GM23338 (cell line): Measurements from ENCODE around the gene DRC7. TPM values are rescaled to one million over a fixed set of nuclear protein-coding genes. Genes with fewer than 3 reads are reported as not detected.

Source experiments
- ATAC-seq: fragments of 200-7000 bp; cut with Tn5 transposase; 3 replicates; pipeline ENCODE4 v1.9.1; 2020
- DNase-seq: peaks from one replicate; pipeline ENCODE4 v3.0.0-alpha.2; 2015; ENCODE audit warnings: low spot score
- H2AFZ ChIP-seq: fragments of 200-600 bp; sonication (generic); 2 replicates; pipeline ENCODE4 v1.8.0; 2016; ENCODE audit warnings: antibody characterized with exemption, mild to moderate bottlenecking, moderate library complexity
- H3F3A ChIP-seq: fragments of 200-600 bp; sonication (generic); replicated peaks from 2 replicates; pipeline ENCODE4 v1.8.0; 2017; ENCODE audit warnings: antibody characterized with exemption, mixed run types, low read depth
- H3K27ac ChIP-seq: fragments of 200-600 bp; sonication (generic); 2 replicates; pipeline ENCODE4 v1.6.1; 2016; ENCODE audit warnings: low read depth
- H3K27me3 ChIP-seq: fragments of 200-600 bp; sonication (generic); 2 replicates; pipeline ENCODE4 v1.8.0; 2016; ENCODE audit warnings: mild to moderate bottlenecking, mixed run types, moderate library complexity; ENCODE audit not compliant: insufficient read depth
- H3K36me3 ChIP-seq: fragments of 200-600 bp; sonication (generic); 2 replicates; pipeline ENCODE4 v1.8.0; 2016; ENCODE audit warnings: mild to moderate bottlenecking; ENCODE audit not compliant: insufficient read depth
- H3K4me1 ChIP-seq: fragments of 200-600 bp; sonication (generic); 2 replicates; pipeline ENCODE4 v1.8.0; 2016; ENCODE audit warnings: mild to moderate bottlenecking, moderate library complexity; ENCODE audit not compliant: insufficient read depth
- H3K4me2 ChIP-seq: fragments of 200-600 bp; sonication (generic); 2 replicates; pipeline ENCODE4 v1.7.1; 2017; ENCODE audit warnings: mixed run types
- H3K4me3 ChIP-seq: fragments of 200-600 bp; sonication (generic); 2 replicates; pipeline ENCODE4 v1.6.1; 2016; ENCODE audit warnings: mixed run types
- H3K79me2 ChIP-seq: fragments of 200-600 bp; sonication (generic); replicated peaks from 2 replicates; pipeline ENCODE4 v1.8.0; 2017; ENCODE audit warnings: mild to moderate bottlenecking; ENCODE audit not compliant: insufficient read depth
- H3K9me2 ChIP-seq: fragments of 200-600 bp; sonication (generic); 2 replicates; pipeline ENCODE4 v1.8.0; 2017; ENCODE audit not compliant: insufficient read depth
- H4K20me1 ChIP-seq: fragments of 200-600 bp; sonication (generic); replicated peaks from 2 replicates; pipeline ENCODE4 v1.8.0; 2017; ENCODE audit warnings: mild to moderate bottlenecking; ENCODE audit not compliant: insufficient read depth
- H3K27ac Mint-ChIP-seq: 2 replicates; pipeline ENCODE4 v1.8.0; 2020; ENCODE audit warnings: inconsistent platforms, mild to moderate bottlenecking, moderate library complexity, mixed read lengths
- H3K27me3 Mint-ChIP-seq: 3 replicates; pipeline ENCODE4 v1.8.0; 2022; ENCODE audit warnings: low read depth, mild to moderate bottlenecking, moderate library complexity, mixed read lengths, inconsistent platforms; ENCODE audit not compliant: insufficient read depth, poor library complexity
- H3K36me3 Mint-ChIP-seq: 3 replicates; pipeline ENCODE4 v1.8.0; 2021; ENCODE audit warnings: low read depth, mild to moderate bottlenecking, inconsistent platforms, moderate library complexity, mixed read lengths
- H3K4me1 Mint-ChIP-seq: 3 replicates; pipeline ENCODE4 v1.8.0; 2020; ENCODE audit warnings: mild to moderate bottlenecking, inconsistent platforms, mixed read lengths
- H3K4me3 Mint-ChIP-seq: 3 replicates; pipeline ENCODE4 v1.8.0; 2021; ENCODE audit warnings: moderate library complexity, mild to moderate bottlenecking, inconsistent platforms, mixed read lengths
- H3K9me3 Mint-ChIP-seq: 3 replicates; pipeline ENCODE4 v1.8.0; 2020; ENCODE audit warnings: moderate library complexity, mild to moderate bottlenecking, inconsistent platforms, mixed read lengths
- CREB1 ChIP-seq: fragments of 250-450 bp; sonication (Bioruptor Pico); IDR thresholded peaks from 2 replicates; pipeline ENCODE4 v1.5.0; 2020; ENCODE audit warnings: low read depth, mild to moderate bottlenecking, moderate library complexity
- CTCF ChIP-seq, 2 experiments: fragments of 200-600 bp in 1 of 2; sonication (generic) in 1 of 2; conservative IDR thresholded peaks; 2 replicates each; pipeline versions ENCODE4 v1.5.1 to v1.6.1; 2016 to 2017; ENCODE audit warnings: antibody characterized with exemption in 2 of 2, low read depth in 2 of 2, mild to moderate bottlenecking in 2 of 2, moderate library complexity in 1 of 2
- ETS1 ChIP-seq: IDR thresholded peaks from 2 replicates; pipeline ENCODE4 v1.6.1; 2016; ENCODE audit warnings: antibody characterized with exemption
- EZH2 ChIP-seq: fragments of 200-600 bp; sonication (generic); IDR thresholded peaks from one replicate; pipeline ENCODE4 v1.8.0; 2017; ENCODE audit warnings: antibody characterized with exemption, mild to moderate bottlenecking, low read depth; ENCODE audit not compliant: unreplicated experiment
- EZH2phosphoT487 ChIP-seq: fragments of 200-600 bp; sonication (generic); IDR thresholded peaks from one replicate; pipeline ENCODE4 v1.8.1; 2018; ENCODE audit warnings: antibody characterized with exemption; ENCODE audit not compliant: unreplicated experiment
- JUNB ChIP-seq: IDR thresholded peaks from one replicate; pipeline ENCODE4 v1.6.1; 2016; ENCODE audit warnings: antibody characterized with exemption; ENCODE audit not compliant: unreplicated experiment
- NANOG ChIP-seq: IDR thresholded peaks from 2 replicates; pipeline ENCODE4 v1.6.1; 2016; ENCODE audit warnings: antibody characterized with exemption, borderline replicate concordance
- POLR2AphosphoS5 ChIP-seq: IDR thresholded peaks from 2 replicates; pipeline ENCODE4 v1.6.1; 2016; ENCODE audit warnings: antibody characterized with exemption, low read depth
- REST ChIP-seq: IDR thresholded peaks from one replicate; pipeline ENCODE4 v1.6.1; 2018; ENCODE audit warnings: antibody characterized with exemption; ENCODE audit not compliant: unreplicated experiment
- STAT1 ChIP-seq: IDR thresholded peaks from one replicate; pipeline ENCODE4 v1.6.1; 2016; ENCODE audit warnings: antibody characterized with exemption; ENCODE audit not compliant: unreplicated experiment
- ZNF114 ChIP-seq: fragments of 250-450 bp; sonication (Bioruptor Pico); IDR thresholded peaks from 2 replicates; pipeline ENCODE4 v1.5.0; 2020; ENCODE audit warnings: mild to moderate bottlenecking, moderate library complexity
- ZNF331 ChIP-seq: fragments of 250-450 bp; sonication (Bioruptor Pico); IDR thresholded peaks from 2 replicates; pipeline ENCODE4 v1.5.0; 2020; ENCODE audit warnings: low read depth, mild to moderate bottlenecking, moderate library complexity
- ZNF462 ChIP-seq: fragments of 250-450 bp; sonication (Bioruptor Pico); IDR thresholded peaks from 2 replicates; pipeline ENCODE4 v1.5.0; 2020; ENCODE audit warnings: mild to moderate bottlenecking, moderate library complexity
- polyA plus RNA-seq: library from polyadenylated mRNA; unstranded; fragments of >200 nt; fragmentation: Nextera tagmentation; extraction: Ambion mirVana; gene quantifications from 2 replicates; pipeline ENCODE4 v1.2.1, GENCODE V29; 2016
- total RNA-seq: library from RNA; depleted of rRNA; stranded (reverse); fragments of >200 nt; shearing (Covaris generic); gene quantifications from 2 replicates; pipeline ENCODE4 v1.2.3, GENCODE V29; 2014

DRC7 gene
- total and polyA plus RNA-seq, 2 experiments from 2014 or later = not detected

GRCh38 chr16:57725151-57725550, 30.5 kb downstream of the DRC7 start:
- ATAC-seq (no peak), DNase-seq (no peak)
- Mint-ChIP-seq H3K27ac (no peak overlapping the region), H3K9me3 (no peaks in the 10 kb centered on the region), H3K27me3 (peaks cover 9% of the 10 kb centered on the region), H3K4me3 (no peak overlapping the region), H3K36me3 (no peaks in the 10 kb centered on the region), H3K4me1 (no peaks in the 10 kb centered on the region)
- H3K4me3 ChIP-seq = no peak overlapping the region
- TF ChIP-seq CTCF (conservative IDR thresholded peaks at IDR 0.05; ENCODE audit: low read depth in 2 of 2) = no peak
- TF ChIP-seq CREB1 (CRISPR knock-in tag) = no peak
- TF ChIP-seq REST = no peak
- no peak for TF ChIP-seq STAT1
- TF ChIP-seq NANOG = no peak
- TF ChIP-seq EZH2 = no peak
- no peak for TF ChIP-seq ZNF114 (CRISPR knock-in tag)
- no peak for TF ChIP-seq ZNF331
- no peak for TF ChIP-seq ETS1
- no peak for TF ChIP-seq EZH2phosphoT487
- no peak for TF ChIP-seq POLR2AphosphoS5
- TF ChIP-seq JUNB = no peak
- TF ChIP-seq ZNF462 (CRISPR knock-in tag) = no peak
- no peaks in the 10 kb centered on the region for H3K36me3 ChIP-seq
- no peaks in the 10 kb centered on the region for H3K4me1 ChIP-seq
- no peak overlapping the region for H2AFZ ChIP-seq
- H4K20me1 ChIP-seq = no peaks in the 10 kb centered on the region
- no peaks in the 10 kb centered on the region for H3K27me3 ChIP-seq
- no peaks in the 10 kb centered on the region for H3K9me2 ChIP-seq
- H3K79me2 ChIP-seq = no peaks in the 10 kb centered on the region
- no peak overlapping the region for H3K4me2 ChIP-seq
- H3F3A ChIP-seq = no peaks in the 10 kb centered on the region
- no peak overlapping the region for H3K27ac ChIP-seq
